ENCODE data around the gene UBTF.

Gene UBTF

DNA sequence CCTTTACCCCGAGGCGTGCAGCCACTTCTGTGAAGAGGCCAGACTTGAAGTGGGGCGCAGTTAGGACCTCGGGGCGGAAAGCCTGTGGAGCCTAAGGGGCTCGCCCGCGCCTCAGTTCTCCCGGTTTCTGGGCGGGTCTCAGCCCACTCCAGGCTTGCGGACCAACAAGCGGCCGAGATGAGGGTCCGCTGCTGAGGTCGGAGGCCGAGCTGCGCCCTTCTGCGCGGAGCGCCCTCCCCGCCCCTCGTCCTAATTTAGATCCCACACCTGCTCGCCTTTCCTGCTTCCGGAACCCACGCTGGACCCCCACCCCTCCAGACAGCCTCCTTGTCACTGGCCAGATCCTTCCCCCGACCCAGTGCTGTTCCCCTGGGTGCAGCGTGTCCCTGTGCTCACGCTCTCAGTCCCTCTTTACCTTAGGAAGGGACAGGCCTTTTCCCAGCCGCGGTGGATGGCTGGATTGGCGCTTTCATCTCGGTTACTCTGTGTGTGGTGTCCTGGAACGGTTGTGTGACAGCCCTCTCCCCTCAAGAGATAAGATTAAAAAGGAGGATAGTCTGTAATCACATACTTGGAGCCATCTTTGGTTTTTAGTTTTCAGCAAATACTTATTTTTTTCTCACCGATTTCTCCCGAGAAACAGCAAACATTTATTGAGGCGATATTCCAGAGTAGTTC, 18.9 kb downstream of the UBTF start:
- Histone ChIP-seq H3K27ac (ENCODE audit: low read length) (peak overlapping the region; percentile 91), H4K20me1 (ENCODE audit: insufficient read depth, low read length) (no peaks in the 10 kb centered on the region), H3K4me1 (ENCODE audit: low read length) (peaks cover 22% of the 10 kb centered on the region), H2AFZ (ENCODE audit: low read depth, low read length) (no peak overlapping the region), H3K36me3 (replicated peaks; ENCODE audit: low read depth, low read length) (peaks cover 10% of the 10 kb centered on the region), H3K4me3 (ENCODE audit: low read length) (peak overlapping the region; percentile 88), H3K79me2 (ENCODE audit: low read length) (peaks cover 28% of the 10 kb centered on the region), H3K4me2 (ENCODE audit: low read length) (peak overlapping the region; percentile 86), H3K9me3 (ENCODE audit: insufficient read depth, low read length) (no peaks in the 10 kb centered on the region), H3K27me3 (ENCODE audit: low read depth, low read length) (no peaks in the 10 kb centered on the region), H3K9ac (ENCODE audit: low read length) (peak overlapping the region; percentile 93)
- no peak for TF ChIP-seq EZH2phosphoT487 (IDR thresholded peaks at IDR 0.05; ENCODE audit: low read depth)
- TF ChIP-seq, protein P1, sequence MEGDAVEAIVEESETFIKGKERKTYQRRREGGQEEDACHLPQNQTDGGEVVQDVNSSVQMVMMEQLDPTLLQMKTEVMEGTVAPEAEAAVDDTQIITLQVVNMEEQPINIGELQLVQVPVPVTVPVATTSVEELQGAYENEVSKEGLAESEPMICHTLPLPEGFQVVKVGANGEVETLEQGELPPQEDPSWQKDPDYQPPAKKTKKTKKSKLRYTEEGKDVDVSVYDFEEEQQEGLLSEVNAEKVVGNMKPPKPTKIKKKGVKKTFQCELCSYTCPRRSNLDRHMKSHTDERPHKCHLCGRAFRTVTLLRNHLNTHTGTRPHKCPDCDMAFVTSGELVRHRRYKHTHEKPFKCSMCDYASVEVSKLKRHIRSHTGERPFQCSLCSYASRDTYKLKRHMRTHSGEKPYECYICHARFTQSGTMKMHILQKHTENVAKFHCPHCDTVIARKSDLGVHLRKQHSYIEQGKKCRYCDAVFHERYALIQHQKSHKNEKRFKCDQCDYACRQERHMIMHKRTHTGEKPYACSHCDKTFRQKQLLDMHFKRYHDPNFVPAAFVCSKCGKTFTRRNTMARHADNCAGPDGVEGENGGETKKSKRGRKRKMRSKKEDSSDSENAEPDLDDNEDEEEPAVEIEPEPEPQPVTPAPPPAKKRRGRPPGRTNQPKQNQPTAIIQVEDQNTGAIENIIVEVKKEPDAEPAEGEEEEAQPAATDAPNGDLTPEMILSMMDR (IDR thresholded peaks at IDR 0.05; ENCODE audit: low read depth, low read length): no peak

DNA sequence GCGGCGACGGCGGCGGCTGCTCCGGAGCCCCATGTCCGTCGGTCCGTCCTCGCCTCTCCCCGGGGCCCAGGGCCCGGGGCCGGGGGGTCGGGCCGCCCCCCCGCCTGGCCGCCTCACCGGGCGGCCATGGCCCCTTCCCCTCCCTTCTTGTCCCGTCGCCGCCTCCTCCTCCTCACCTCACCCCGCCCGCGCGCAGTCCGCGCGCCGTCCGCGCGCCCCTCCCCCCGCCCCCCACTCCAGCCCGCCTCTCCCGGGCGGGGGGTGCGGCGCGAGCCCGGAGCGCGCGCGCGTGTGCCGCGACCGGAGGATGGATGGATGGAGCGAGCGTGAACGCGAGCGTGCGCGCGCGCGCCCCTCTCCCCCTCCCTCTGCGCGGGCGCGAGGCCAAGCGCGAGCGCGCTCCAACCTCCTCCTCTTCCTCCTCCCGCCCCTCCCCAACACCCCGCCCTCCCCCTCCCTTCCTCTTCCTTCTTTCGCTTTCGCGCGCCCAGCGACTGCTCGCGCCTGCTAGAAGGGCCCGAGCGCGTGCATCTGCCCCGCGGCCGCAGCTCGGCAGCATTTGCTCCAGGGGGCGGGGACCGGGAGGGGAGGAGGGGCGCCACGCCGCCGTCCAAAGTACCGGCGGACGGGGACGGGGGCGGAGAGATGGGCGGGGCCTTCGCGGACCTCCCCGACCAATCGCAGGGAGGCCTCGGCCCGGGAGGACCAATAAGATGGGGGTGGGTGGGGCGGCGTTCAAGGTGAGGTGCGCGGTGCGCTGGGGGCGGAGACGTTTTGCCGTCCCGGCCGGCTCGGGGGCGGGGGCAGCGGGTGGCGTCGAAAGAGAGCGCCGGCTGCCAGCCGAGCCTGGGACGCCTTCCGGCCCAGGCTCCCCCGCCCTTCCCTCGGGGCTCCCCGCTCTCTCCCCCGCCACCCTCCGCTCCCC, 19.7 kb downstream of the UBTF start, which contains the start of gene ATXN7L3:
Gene ATXN7L3 (minus strand): TSS at position 332 of the 925 bp plus-strand sequence. CDS start 1,814 bp downstream, outside the sequence.
- peak within 1 kb of the TSS; percentile 96 for H3K4me3 ChIP-seq (ENCODE audit: low read length)
- H3K79me2 ChIP-seq (ENCODE audit: low read length): peaks cover 28% of the 10 kb centered on the region
- TF ChIP-seq EZH2phosphoT487 (IDR thresholded peaks at IDR 0.05; ENCODE audit: low read depth): no peak
- TF ChIP-seq, protein P1 (IDR thresholded peaks at IDR 0.05; ENCODE audit: low read depth, low read length): no peak
- peak within 1 kb of the TSS; percentile 95 for H3K4me2 ChIP-seq (ENCODE audit: low read length)
- peak within 1 kb of the TSS; percentile 91 for H3K27ac ChIP-seq (ENCODE audit: low read length)
- H2AFZ ChIP-seq (ENCODE audit: low read depth, low read length): no peak within 1 kb of the TSS
- H3K9me3 ChIP-seq (ENCODE audit: insufficient read depth, low read length): no peaks in the 10 kb centered on the region
- no peaks in the 10 kb centered on the region for H4K20me1 ChIP-seq (ENCODE audit: insufficient read depth, low read length)
- H3K9ac ChIP-seq (ENCODE audit: low read length): peak within 1 kb of the TSS; percentile 97
- no peaks in the 10 kb centered on the region for H3K27me3 ChIP-seq (ENCODE audit: low read depth, low read length)
- H3K4me1 ChIP-seq (ENCODE audit: low read length): peaks cover 22% of the 10 kb centered on the region
- peaks cover 18% of the 10 kb centered on the region for H3K36me3 ChIP-seq (replicated peaks; ENCODE audit: low read depth, low read length)

DNA sequence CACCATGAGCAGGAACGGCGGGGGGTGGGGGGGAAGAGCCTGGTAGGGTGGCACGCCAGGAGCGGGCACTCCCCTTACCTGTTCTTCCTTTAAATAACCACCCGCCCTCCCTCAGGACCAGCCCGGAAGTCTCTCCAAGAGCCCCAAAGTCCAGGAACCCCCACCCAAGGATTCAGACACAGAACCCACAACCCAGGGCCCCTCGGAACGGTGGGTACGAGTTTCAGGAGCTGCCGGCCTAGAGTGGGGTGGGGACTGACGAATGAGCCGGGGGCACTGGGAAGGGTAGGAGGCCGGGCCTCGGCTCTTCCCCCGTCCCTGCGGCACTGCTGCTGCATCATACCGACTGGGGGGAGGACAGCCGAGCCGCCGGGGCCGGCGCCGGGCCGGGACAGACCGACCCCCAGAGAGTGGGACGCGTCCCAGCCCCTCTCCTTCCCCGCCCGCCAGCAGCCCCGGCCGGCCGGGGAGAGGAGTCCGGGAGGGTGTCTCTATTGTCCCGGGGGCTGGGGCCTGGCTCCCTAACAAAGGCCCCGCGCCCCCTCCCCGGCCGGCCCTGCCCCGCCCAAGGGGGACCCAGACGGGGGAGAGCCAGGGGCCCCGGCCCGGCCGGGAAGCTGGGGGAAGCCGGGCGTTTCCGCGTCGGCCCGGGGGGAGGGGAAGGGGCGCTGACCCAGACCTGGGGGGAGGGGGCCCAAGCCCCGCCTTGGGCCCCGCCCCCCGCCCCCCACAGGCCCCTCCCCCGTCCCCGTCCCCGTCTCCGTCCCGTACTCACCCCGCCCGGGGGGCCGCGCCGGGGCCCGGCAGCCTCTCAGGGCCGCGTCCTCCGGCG, 20.5 kb downstream of the UBTF start:
- peak overlapping the region; percentile 95 for H3K4me2 ChIP-seq (ENCODE audit: low read length)
- H3K9ac ChIP-seq (ENCODE audit: low read length): peak overlapping the region; percentile 97
- H3K27ac ChIP-seq (ENCODE audit: low read length): peak overlapping the region; percentile 91
- H3K9me3 ChIP-seq (ENCODE audit: insufficient read depth, low read length): no peaks in the 10 kb centered on the region
- H3K27me3 ChIP-seq (ENCODE audit: low read depth, low read length): no peaks in the 10 kb centered on the region
- H3K4me1 ChIP-seq (ENCODE audit: low read length): peaks cover 19% of the 10 kb centered on the region
- H4K20me1 ChIP-seq (ENCODE audit: insufficient read depth, low read length): no peaks in the 10 kb centered on the region
- H3K36me3 ChIP-seq (replicated peaks; ENCODE audit: low read depth, low read length): peaks cover 26% of the 10 kb centered on the region
- H3K79me2 ChIP-seq (ENCODE audit: low read length): peaks cover 28% of the 10 kb centered on the region
- H3K4me3 ChIP-seq (ENCODE audit: low read length): peak overlapping the region; percentile 96
- no peak for TF ChIP-seq EZH2phosphoT487 (IDR thresholded peaks at IDR 0.05; ENCODE audit: low read depth)
- TF ChIP-seq, protein P1 (IDR thresholded peaks at IDR 0.05; ENCODE audit: low read depth, low read length): no peak
- no peak overlapping the region for H2AFZ ChIP-seq (ENCODE audit: low read depth, low read length)

All from OCI-LY3 (cell line).